Karpas-422 (cell line): Measurements from ENCODE around the gene FA2H. TPM values are rescaled to one million over a fixed set of nuclear protein-coding genes. Genes with fewer than 3 reads are reported as not detected.
"Not testable (repeated sequence)": the region's sequence is repeated elsewhere in the genome, so short reads cannot be mapped to it uniquely, and the experiment has no call there.

Experiments used
- DNase-seq: peaks from one replicate; pipeline ENCODE4 v3.0.0-alpha.2; 2015
- H2AFZ ChIP-seq: fragments of 200-600 bp; sonication (generic); 2 replicates; pipeline ENCODE4 v1.6.1; 2014; ENCODE audit warnings: antibody characterized with exemption, low read length, mixed read lengths
- H3K27ac ChIP-seq: fragments of 200-600 bp; sonication (generic); 2 replicates; pipeline ENCODE4 v1.5.1; 2014; ENCODE audit warnings: mild to moderate bottlenecking, low read length, moderate library complexity
- H3K27me3 ChIP-seq: fragments of 200-600 bp; sonication (generic); 2 replicates; pipeline ENCODE4 v1.6.1; 2014; ENCODE audit warnings: low read length, mixed read lengths
- H3K36me3 ChIP-seq: fragments of 200-600 bp; sonication (generic); 2 replicates; pipeline ENCODE4 v1.6.1; 2014; ENCODE audit warnings: low read length, mixed read lengths; ENCODE audit not compliant: insufficient read depth
- H3K4me1 ChIP-seq: fragments of 200-600 bp; sonication (generic); 2 replicates; pipeline ENCODE4 v1.6.1; 2014; ENCODE audit warnings: mild to moderate bottlenecking, low read length, mixed read lengths
- H3K4me2 ChIP-seq: fragments of 200-600 bp; sonication (generic); 2 replicates; pipeline ENCODE4 v1.6.1; 2014; ENCODE audit warnings: low read length, low read depth, mild to moderate bottlenecking; ENCODE audit not compliant: poor library complexity, severe bottlenecking
- H3K4me3 ChIP-seq: fragments of 200-600 bp; sonication (generic); 2 replicates; pipeline ENCODE4 v1.5.1; 2014; ENCODE audit warnings: mild to moderate bottlenecking, antibody characterized with exemption, low read length, mixed read lengths
- H3K79me2 ChIP-seq: fragments of 200-600 bp; sonication (generic); 2 replicates; pipeline ENCODE4 v1.6.1; 2014; ENCODE audit warnings: mild to moderate bottlenecking, low read length, mixed read lengths
- H3K9ac ChIP-seq: fragments of 200-600 bp; sonication (generic); 2 replicates; pipeline ENCODE4 v1.6.0; 2014; ENCODE audit warnings: low read length
- H3K9me2 ChIP-seq: fragments of 200-600 bp; sonication (generic), shearing (Covaris generic); replicated peaks from 2 replicates; pipeline ENCODE4 v1.6.0; 2014; ENCODE audit warnings: mild to moderate bottlenecking, low read length, moderate library complexity; ENCODE audit not compliant: insufficient read depth
- H3K9me3 ChIP-seq: fragments of 300-700, 200-600 bp; sonication (generic); 2 replicates; pipeline ENCODE4 v1.6.1; 2014; ENCODE audit warnings: low read length, mixed read lengths
- H4K20me1 ChIP-seq: fragments of 200-600 bp; sonication (generic); 2 replicates; pipeline ENCODE4 v1.6.1; 2014; ENCODE audit warnings: mild to moderate bottlenecking, antibody characterized with exemption, low read length, low read depth; ENCODE audit not compliant: insufficient read depth
- total RNA-seq: library from RNA; depleted of rRNA; stranded (reverse); fragments of >200 nt; shearing (Covaris generic); gene quantifications from 2 replicates; pipeline ENCODE4 v1.2.3, GENCODE V29; 2014; ENCODE audit warnings: low replicate concordance

FA2H gene
- total RNA-seq, 1 experiment from 2014 or later = not detected

- no peak overlapping the region for H3K9ac ChIP-seq
- H3K27ac ChIP-seq = no peak overlapping the region
- H3K79me2 ChIP-seq = no peaks in the 10 kb centered on the region
- H3K4me1 ChIP-seq = peaks cover 4% of the 10 kb centered on the region
- H3K4me3 ChIP-seq = no peak overlapping the region
- no peak overlapping the region for H3K4me2 ChIP-seq
- no peaks in the 10 kb centered on the region for H3K9me3 ChIP-seq
- H3K36me3 ChIP-seq = no peaks in the 10 kb centered on the region
- H2AFZ ChIP-seq = no peak overlapping the region
- no peaks in the 10 kb centered on the region for H3K9me2 ChIP-seq
- DNase-seq = no peak
- H3K27me3 ChIP-seq = no peaks in the 10 kb centered on the region
- no peaks in the 10 kb centered on the region for H4K20me1 ChIP-seq
Measured at GRCh38 chr16:74691093-74691855, 83.3 kb downstream of the FA2H start.

DNA sequence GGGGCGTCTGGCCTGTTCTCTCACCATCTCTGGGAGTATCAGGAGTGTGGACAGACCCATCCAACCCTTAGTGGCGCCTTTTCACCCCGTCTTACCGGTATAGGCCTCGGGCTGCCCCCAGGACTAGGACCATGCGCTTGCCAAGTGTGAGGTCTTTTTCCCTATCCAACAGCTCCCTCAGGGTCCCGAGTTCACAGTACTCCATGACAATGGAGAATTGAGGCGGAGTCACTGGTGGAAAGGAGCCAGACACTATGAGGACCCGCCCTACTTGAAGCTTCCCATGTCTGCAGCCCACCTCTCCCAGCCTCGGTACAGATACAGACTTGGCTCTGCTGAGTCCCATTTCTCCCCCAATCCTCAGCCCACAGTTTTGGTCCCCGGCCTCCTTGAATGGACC lies 92.1 kb downstream of the FA2H start:
- H3K9me3 ChIP-seq = no peaks in the 10 kb centered on the region
- H4K20me1 ChIP-seq = no peaks in the 10 kb centered on the region
- H3K27me3 ChIP-seq = no peaks in the 10 kb centered on the region
- no peak for DNase-seq
- H3K9me2 ChIP-seq = no peaks in the 10 kb centered on the region
- peaks cover 6% of the 10 kb centered on the region; the same call in 1 of the 2 replicates for H3K4me1 ChIP-seq
- no peaks in the 10 kb centered on the region for H3K79me2 ChIP-seq
- H3K36me3 ChIP-seq = no peaks in the 10 kb centered on the region
- no peak overlapping the region for H3K27ac ChIP-seq
- no peak overlapping the region for H2AFZ ChIP-seq
- H3K9ac ChIP-seq = no peak overlapping the region
- no peak overlapping the region for H3K4me2 ChIP-seq
- no peak overlapping the region for H3K4me3 ChIP-seq

DNA sequence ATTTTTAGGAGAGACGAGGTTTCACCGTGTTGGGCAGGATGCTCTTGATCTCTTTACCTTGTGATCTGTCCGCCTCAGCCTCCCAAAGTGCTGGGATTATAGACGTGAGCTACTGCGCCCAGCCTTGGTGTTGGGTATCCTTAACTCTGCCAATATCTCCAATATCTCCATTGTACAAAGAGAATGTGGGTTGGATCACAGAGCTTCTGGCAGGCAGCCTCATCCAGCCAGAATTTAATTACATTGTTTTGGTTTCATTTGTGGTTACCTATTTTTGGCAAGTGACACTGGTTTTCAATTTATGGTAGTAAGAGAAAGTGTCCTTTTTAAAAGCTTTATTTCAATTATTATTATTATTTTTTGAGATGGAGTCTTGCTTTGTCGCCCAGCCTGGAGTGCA lies 93.9 kb downstream of the FA2H start:
- Histone ChIP-seq H2AFZ (no peak overlapping the region), H3K36me3 (no peaks in the 10 kb centered on the region), H3K27me3 (no peaks in the 10 kb centered on the region), H3K9me3 (no peaks in the 10 kb centered on the region), H3K4me1 (peaks cover 5% of the 10 kb centered on the region; the same call in 1 of the 2 replicates), H3K79me2 (no peaks in the 10 kb centered on the region), H3K9ac (no peak overlapping the region), H3K4me2 (no peak overlapping the region), H3K9me2 (no peaks in the 10 kb centered on the region), H3K4me3 (no peak overlapping the region), H4K20me1 (no peaks in the 10 kb centered on the region), H3K27ac (no peak overlapping the region)
- no peak for DNase-seq

DNA sequence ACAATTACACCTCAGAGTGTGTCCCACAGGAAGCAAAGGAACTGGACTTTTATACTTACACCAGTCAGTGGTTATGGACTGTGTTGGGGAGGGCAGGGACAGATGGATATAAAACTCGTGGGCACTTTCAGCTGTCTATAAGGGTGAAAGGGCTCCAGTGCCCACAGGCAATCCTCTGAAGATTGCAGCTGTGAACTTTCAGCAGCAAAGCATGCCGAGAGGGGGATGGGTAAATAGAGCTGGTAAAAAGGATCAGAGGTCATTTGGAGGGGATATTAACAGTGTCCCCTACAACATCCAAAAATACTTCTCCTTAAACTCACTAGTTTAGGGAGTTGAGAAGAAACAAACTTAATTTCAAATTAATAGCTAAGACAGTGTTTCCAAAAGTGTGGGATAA lies 94.6 kb downstream of the FA2H start:
- Histone ChIP-seq H3K9me3 (no peaks in the 10 kb centered on the region), H3K9me2 (no peaks in the 10 kb centered on the region), H3K36me3 (no peaks in the 10 kb centered on the region), H2AFZ (no peak overlapping the region), H3K4me3 (no peak overlapping the region), H4K20me1 (no peaks in the 10 kb centered on the region), H3K27ac (no peak overlapping the region), H3K4me2 (no peak overlapping the region), H3K27me3 (no peaks in the 10 kb centered on the region), H3K79me2 (no peaks in the 10 kb centered on the region), H3K4me1 (no peaks in the 10 kb centered on the region), H3K9ac (no peak overlapping the region)
- DNase-seq = no peak

- DNase-seq = no peak
- H3K9ac ChIP-seq = no peak overlapping the region
- H3K9me2 ChIP-seq = no peaks in the 10 kb centered on the region
- H3K9me3 ChIP-seq = no peaks in the 10 kb centered on the region
- H3K79me2 ChIP-seq = no peaks in the 10 kb centered on the region
- H3K4me2 ChIP-seq = no peak overlapping the region
- H3K27me3 ChIP-seq = no peaks in the 10 kb centered on the region
- H3K4me3 ChIP-seq = no peak overlapping the region
- H3K4me1 ChIP-seq = no peaks in the 10 kb centered on the region
- H2AFZ ChIP-seq = no peak overlapping the region
- H4K20me1 ChIP-seq = no peaks in the 10 kb centered on the region
- no peak overlapping the region for H3K27ac ChIP-seq
- no peaks in the 10 kb centered on the region for H3K36me3 ChIP-seq
Measured at GRCh38 chr16:74677868-74678267, 96.8 kb downstream of the FA2H start.

DNA sequence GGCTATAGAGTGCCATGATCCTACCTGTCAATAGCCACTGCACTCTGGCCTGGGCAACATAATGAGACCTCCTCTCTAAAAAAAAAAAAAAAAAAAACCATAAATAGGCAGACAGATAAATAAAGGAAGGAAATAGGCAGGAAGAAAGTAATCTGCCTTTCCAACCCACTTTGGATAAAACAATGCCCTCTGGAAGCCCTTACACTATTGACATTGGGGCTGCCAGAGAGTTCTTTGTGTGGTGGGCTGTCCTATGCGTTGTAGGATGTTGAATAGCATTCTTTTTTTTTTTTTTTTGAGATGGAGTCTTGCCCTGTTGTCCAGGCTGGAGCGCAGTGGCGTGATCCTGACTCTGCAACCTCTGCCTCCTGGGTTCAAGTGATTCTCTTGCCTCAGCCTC lies 100.7 kb downstream of the FA2H start:
- no peak overlapping the region for H3K4me2 ChIP-seq
- no peaks in the 10 kb centered on the region for H4K20me1 ChIP-seq
- no peak overlapping the region for H3K9ac ChIP-seq
- H3K9me3 ChIP-seq = no peaks in the 10 kb centered on the region
- no peak overlapping the region for H3K4me3 ChIP-seq
- no peaks in the 10 kb centered on the region for H3K4me1 ChIP-seq
- DNase-seq = no peak
- no peaks in the 10 kb centered on the region for H3K9me2 ChIP-seq
- H2AFZ ChIP-seq = no peak overlapping the region
- H3K79me2 ChIP-seq = no peaks in the 10 kb centered on the region
- H3K27ac ChIP-seq = no peak overlapping the region
- H3K36me3 ChIP-seq = no peaks in the 10 kb centered on the region
- no peaks in the 10 kb centered on the region for H3K27me3 ChIP-seq

- not testable (repeated sequence) for H2AFZ ChIP-seq, H3K4me2 ChIP-seq, H3K27ac ChIP-seq, H3K27me3 ChIP-seq, H4K20me1 ChIP-seq, H3K9me3 ChIP-seq, H3K9me2 ChIP-seq, H3K9ac ChIP-seq, DNase-seq, H3K4me3 ChIP-seq
- peaks cover 16% of the 10 kb centered on the region; the same call in 1 of the 2 replicates for H3K36me3 ChIP-seq
- peaks cover 29% of the 10 kb centered on the region for H3K79me2 ChIP-seq
- H3K4me1 ChIP-seq = peaks cover 27% of the 10 kb centered on the region
Measured at GRCh38 chr16:74668877-74669276, 105.7 kb downstream of the FA2H start.

DNA sequence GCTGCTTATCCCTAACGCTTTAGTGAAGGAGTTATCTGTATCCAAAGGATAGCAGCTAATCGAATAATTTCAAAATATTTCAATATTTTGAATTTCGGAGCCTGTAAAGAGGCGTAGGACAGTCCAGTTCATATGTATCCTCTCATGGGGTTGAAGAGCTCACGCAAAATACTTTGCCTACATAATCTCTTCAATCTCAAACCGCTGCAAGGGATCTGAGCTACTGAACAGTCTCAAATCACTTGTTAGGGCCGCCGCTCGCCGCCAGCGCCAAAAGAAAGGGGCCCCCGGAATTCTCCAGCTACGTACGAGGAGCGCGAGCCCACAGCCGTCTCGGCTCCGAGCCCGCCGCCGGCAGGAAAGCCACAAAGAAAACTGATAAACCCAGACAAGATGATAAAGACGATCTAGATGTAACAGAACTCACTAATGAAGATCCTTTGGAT lies 107.3 kb downstream of the FA2H start:
- Histone ChIP-seq H3K27ac (no peak overlapping the region), H4K20me1 (peaks cover 15% of the 10 kb centered on the region; the same call in 1 of the 2 replicates), H3K4me3 (peak overlapping the region; percentile 95), H3K4me1 (peaks cover 42% of the 10 kb centered on the region), H3K9me3 (no peaks in the 10 kb centered on the region; the same call in 1 of the 2 replicates), H3K4me2 (peak overlapping the region; percentile 62), H2AFZ (peak overlapping the region; percentile 84), H3K36me3 (peaks cover 28% of the 10 kb centered on the region; the same call in 1 of the 2 replicates), H3K79me2 (peaks cover 44% of the 10 kb centered on the region), H3K9me2 (peaks cover 6% of the 10 kb centered on the region; the same call in 1 of the 2 replicates), H3K27me3 (no peaks in the 10 kb centered on the region), H3K9ac (peak overlapping the region; percentile 39)
- DNase-seq = no peak
